PC-9 (cell line): ENCODE results near the gene USP34. TPM values are rescaled to one million over a fixed set of nuclear protein-coding genes. Genes with fewer than 3 reads are reported as not detected.

Source experiments
- BruUV-seq: library from RNA; stranded (reverse); fragments of 400-500 nt; replicated peaks from 2 replicates; lab custom pipeline; 2021; lab: Mats Ljungman, UMichigan
- CTCF ChIA-PET: fragments of 300-600 bp; sonication (Branson Sonifier 250); formaldehyde crosslinking; loops from one replicate; lab custom pipeline; 2022; ENCODE audit warnings: antibody characterized with exemption; lab: Charles Lee
- POLR2A ChIA-PET: fragments of 300-600 bp; sonication (Branson Sonifier 250); formaldehyde crosslinking; loops from one replicate; lab custom pipeline; 2022; ENCODE audit warnings: antibody characterized with exemption; ENCODE audit not compliant: unreplicated experiment; lab: Charles Lee
- DNase-seq, 2 experiments: peaks; one replicate each; pipeline versions ENCODE4 v3.0.0 to v3.0.0-alpha.2; 2015 to 2022; ENCODE audit warnings: mixed read lengths in 1 of 2
- H2AFZ ChIP-seq: fragments of 200-600 bp; sonication (generic); 2 replicates; pipeline ENCODE4 v1.8.1; 2017; ENCODE audit warnings: antibody characterized with exemption
- H3F3A ChIP-seq: fragments of 200-600 bp; sonication (generic); 2 replicates; pipeline ENCODE4 v1.8.1; 2017; ENCODE audit warnings: antibody characterized with exemption, mild to moderate bottlenecking, low read depth; ENCODE audit not compliant: insufficient read depth
- H3K27ac ChIP-seq: fragments of 200-600 bp; sonication (generic); 2 replicates; pipeline ENCODE4 v1.6.1; 2016; ENCODE audit warnings: mixed run types
- H3K27me3 ChIP-seq: fragments of 200-600 bp; sonication (generic); 2 replicates; pipeline ENCODE4 v1.6.1; 2016; ENCODE audit warnings: low read depth, mixed run types; ENCODE audit not compliant: insufficient read depth
- H3K36me3 ChIP-seq: fragments of 200-600 bp; sonication (generic); 2 replicates; pipeline ENCODE4 v1.6.1; 2016; ENCODE audit warnings: low read depth, mixed run types
- H3K4me1 ChIP-seq: fragments of 200-600 bp; sonication (generic); replicated peaks from 2 replicates; pipeline ENCODE4 v1.6.1; 2016; ENCODE audit warnings: mixed run types; ENCODE audit not compliant: insufficient read depth
- H3K4me2 ChIP-seq: fragments of 200-600 bp; sonication (generic); 2 replicates; pipeline ENCODE4 v1.6.1; 2017; ENCODE audit warnings: mixed run types
- H3K4me3 ChIP-seq: fragments of 200-600 bp; sonication (generic); 2 replicates; pipeline ENCODE4 v1.6.1; 2016; ENCODE audit warnings: mixed run types
- H3K79me2 ChIP-seq: fragments of 200-600 bp; sonication (generic); 2 replicates; pipeline ENCODE4 v1.6.1; 2017; ENCODE audit warnings: low read depth, mixed run types
- H3K9me2 ChIP-seq: fragments of 200-600 bp; sonication (generic); 2 replicates; pipeline ENCODE4 v1.8.1; 2017; ENCODE audit warnings: mild to moderate bottlenecking; ENCODE audit not compliant: insufficient read depth
- H3K9me3 ChIP-seq: fragments of 200-600 bp; sonication (generic); 2 replicates; pipeline ENCODE4 v1.8.1; 2016; ENCODE audit warnings: low read depth; ENCODE audit not compliant: insufficient read depth
- H4K20me1 ChIP-seq: fragments of 200-600 bp; sonication (generic); 2 replicates; pipeline ENCODE4 v1.8.1; 2017; ENCODE audit not compliant: insufficient read depth
- CTCF ChIP-seq: fragments of 200-600 bp; sonication (generic); conservative IDR thresholded peaks from 2 replicates; pipeline ENCODE4 v1.6.1; 2017; ENCODE audit warnings: mixed run types, antibody characterized with exemption, mild to moderate bottlenecking, moderate library complexity
- EZH2 ChIP-seq: fragments of 200-600 bp; sonication (generic); IDR thresholded peaks from 2 replicates; pipeline ENCODE4 v1.8.0; 2017; ENCODE audit warnings: antibody characterized with exemption, low read depth
- intact Hi-C: fragments of 100-400 bp; cut with micrococcal nuclease; formaldehyde crosslinking; loops from one replicate; pipeline ENCODE4 v1.10.0; 2022; ENCODE audit not compliant: unreplicated experiment
- total RNA-seq: library from RNA; stranded (reverse); gene quantifications from 2 replicates; pipeline ENCODE4 v1.2.3, GENCODE V29; 2021

USP34 gene
- total RNA-seq, 1 experiment from 2014 or later, result 120 TPM

- H3K79me2 ChIP-seq, result no peaks in the 10 kb centered on the region
- intact Hi-C loops, result no loop called here
- H3K4me2 ChIP-seq, result no peak overlapping the region
- POLR2A ChIA-PET, result no interaction called here
- peaks cover 27% of the 10 kb centered on the region for H3F3A ChIP-seq
- no peaks in the 10 kb centered on the region for H3K9me2 ChIP-seq
- peaks cover 50% of the 10 kb centered on the region for H3K36me3 ChIP-seq
- peaks cover 28% of the 10 kb centered on the region for H3K4me1 ChIP-seq
- H3K27me3 ChIP-seq, result no peaks in the 10 kb centered on the region
- CTCF ChIA-PET, result no interaction called here
- H3K27ac ChIP-seq, result no peak overlapping the region
- no TSS peak for BruUV-seq
- no peak overlapping the region for H2AFZ ChIP-seq
- H4K20me1 ChIP-seq, result no peaks in the 10 kb centered on the region
- no peaks in the 10 kb centered on the region for H3K9me3 ChIP-seq
- H3K4me3 ChIP-seq, result no peak overlapping the region
- TF ChIP-seq EZH2 (no peak), CTCF (no peak)
- no peak for DNase-seq
These were observed 249.1 kb downstream of the USP34 start for GRCh38 chr2:61221819-61222218.

DNA sequence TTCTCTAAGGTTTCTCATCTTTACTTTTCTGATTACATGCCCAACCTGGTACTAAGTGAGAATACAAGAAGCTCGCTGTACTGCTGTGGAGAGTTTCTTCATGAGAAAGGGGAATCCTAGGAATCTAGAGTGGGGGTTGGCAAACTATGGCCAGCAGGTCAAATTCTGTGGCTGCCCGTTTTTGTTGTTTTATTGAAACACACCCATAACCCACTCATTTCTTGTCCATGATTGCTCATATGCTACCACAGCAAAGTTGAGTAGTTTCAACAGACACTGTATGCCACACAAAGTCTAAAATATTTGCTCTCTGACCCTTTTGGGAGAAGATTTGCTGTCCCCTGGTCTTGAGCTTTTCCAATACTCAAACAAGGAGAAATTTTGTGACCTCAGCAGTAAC is 250.1 kb downstream of the USP34 start:
- no TSS peak for BruUV-seq
- intact Hi-C loops, result no loop called here
- Histone ChIP-seq H3K9me3 (no peaks in the 10 kb centered on the region), H3K4me2 (no peak overlapping the region), H3K79me2 (no peaks in the 10 kb centered on the region), H3K4me3 (no peak overlapping the region), H3K27me3 (no peaks in the 10 kb centered on the region), H3F3A (peaks cover 27% of the 10 kb centered on the region), H3K27ac (peak overlapping the region; percentile 39; the same call in 1 of the 2 replicates), H4K20me1 (no peaks in the 10 kb centered on the region), H3K9me2 (no peaks in the 10 kb centered on the region), H3K4me1 (peaks cover 28% of the 10 kb centered on the region), H3K36me3 (peaks cover 48% of the 10 kb centered on the region), H2AFZ (no peak overlapping the region)
- ChIA-PET POLR2A (no interaction called here), CTCF (no interaction called here)
- no peak for TF ChIP-seq EZH2
- TF ChIP-seq CTCF, result no peak
- DNase-seq, result no peak

DNA sequence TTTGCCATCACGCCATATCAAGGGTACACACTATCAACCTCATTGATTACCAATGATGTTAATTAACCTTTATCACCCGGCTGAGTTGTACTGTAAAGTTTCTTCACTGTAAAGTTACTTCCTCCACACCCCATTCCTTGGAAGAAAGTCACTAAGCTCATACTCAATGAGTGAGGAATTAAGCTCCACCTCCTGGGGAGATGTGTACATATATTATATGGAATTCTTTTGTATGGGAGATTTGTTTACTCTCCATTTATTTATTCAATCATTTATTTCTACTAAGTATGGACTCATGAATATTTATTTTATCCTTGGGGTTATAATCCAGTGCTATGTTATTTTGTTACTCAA is 252.1 kb downstream of the USP34 start:
- H3F3A ChIP-seq, result peaks cover 27% of the 10 kb centered on the region
- intact Hi-C loops, result no loop called here
- no peak overlapping the region for H3K4me3 ChIP-seq
- H3K36me3 ChIP-seq, result peaks cover 52% of the 10 kb centered on the region
- H3K27ac ChIP-seq, result peak overlapping the region; percentile 84
- peaks cover 28% of the 10 kb centered on the region for H3K4me1 ChIP-seq
- DNase-seq, result peak in 1 of 2 experiments; percentile 85
- no peak overlapping the region for H2AFZ ChIP-seq
- no peaks in the 10 kb centered on the region for H3K79me2 ChIP-seq
- H3K9me3 ChIP-seq, result no peaks in the 10 kb centered on the region
- ChIA-PET POLR2A (interaction anchor here (0.6 to 0.9 kb wide), 2 partner anchors 29 to 41 kb away, joined by 3 to 21 read pairs; no protein-coding TSS in a partner anchor), CTCF (no interaction called here)
- H3K4me2 ChIP-seq, result no peak overlapping the region
- H4K20me1 ChIP-seq, result no peaks in the 10 kb centered on the region
- no peaks in the 10 kb centered on the region for H3K27me3 ChIP-seq
- no TSS peak for BruUV-seq
- TF ChIP-seq CTCF (no peak), EZH2 (no peak)
- no peaks in the 10 kb centered on the region for H3K9me2 ChIP-seq
